Caco-2 (cell line): ENCODE data around the gene GLB1L. TPM values are rescaled to one million over a fixed set of nuclear protein-coding genes. Genes with fewer than 3 reads are reported as not detected.

ENCODE experiments used
- BruUV-seq: library from RNA; stranded (reverse); fragments of 400-500 nt; replicated peaks from 2 replicates; lab custom pipeline; 2021; lab: Mats Ljungman, UMichigan
- CTCF ChIA-PET: fragments of 300-600 bp; sonication (Branson Sonifier 250); formaldehyde crosslinking; loops from one replicate; lab custom pipeline; 2022; ENCODE audit warnings: antibody characterized with exemption; lab: Charles Lee
- POLR2A ChIA-PET: fragments of 300-600 bp; sonication (Branson Sonifier 250); formaldehyde crosslinking; loops from one replicate; lab custom pipeline; 2022; ENCODE audit warnings: antibody characterized with exemption; lab: Charles Lee
- DNase-seq, 2 experiments: peaks; one replicate each; pipeline versions ENCODE4 v3.0.0 to v3.0.0-alpha.2; 2020 to 2022
- H3K27me3 ChIP-seq: replicated peaks from 2 replicates; pipeline ENCODE4 v1.6.0; 2011; ENCODE audit warnings: low read length; ENCODE audit not compliant: control insufficient read depth, insufficient read depth
- H3K36me3 ChIP-seq: 2 replicates; pipeline ENCODE4 v1.5.1; 2011; ENCODE audit warnings: low read length; ENCODE audit not compliant: control insufficient read depth, insufficient read depth
- H3K4me1 ChIP-seq: fragments of 250-450 bp; sonication (Bioruptor Pico); 2 replicates; pipeline ENCODE4 v1.5.1; 2020; ENCODE audit warnings: mild to moderate bottlenecking
- H3K4me3 ChIP-seq: 2 replicates; pipeline ENCODE4 v1.5.1; 2011; ENCODE audit warnings: low read depth, mild to moderate bottlenecking, control low read depth, low read length
- H3K9me3 ChIP-seq: fragments of 250-450 bp; sonication (Bioruptor Pico); 2 replicates; pipeline ENCODE4 v1.5.1; 2020; ENCODE audit warnings: mild to moderate bottlenecking, moderate library complexity
- H3K27ac Mint-ChIP-seq: one replicate; pipeline ENCODE4 v1.8.0; 2022; ENCODE audit warnings: mixed read lengths; ENCODE audit not compliant: unreplicated experiment
- H3K27me3 Mint-ChIP-seq: one replicate; pipeline ENCODE4 v1.8.0; 2022; ENCODE audit warnings: mixed read lengths; ENCODE audit not compliant: insufficient read depth, unreplicated experiment
- H3K36me3 Mint-ChIP-seq: one replicate; pipeline ENCODE4 v1.8.0; 2022; ENCODE audit warnings: mild to moderate bottlenecking, mixed read lengths; ENCODE audit not compliant: insufficient read depth, unreplicated experiment
- H3K4me1 Mint-ChIP-seq: one replicate; pipeline ENCODE4 v1.8.0; 2022; ENCODE audit warnings: low read depth, mixed read lengths; ENCODE audit not compliant: unreplicated experiment
- H3K4me3 Mint-ChIP-seq: one replicate; pipeline ENCODE4 v1.8.0; 2022; ENCODE audit warnings: mild to moderate bottlenecking, moderate library complexity, mixed read lengths; ENCODE audit not compliant: unreplicated experiment
- H3K9me3 Mint-ChIP-seq: one replicate; pipeline ENCODE4 v1.8.0; 2022; ENCODE audit warnings: mixed read lengths; ENCODE audit not compliant: unreplicated experiment
- CTCF ChIP-seq, 2 experiments: fragments of 200-600 bp in 1 of 2; IDR thresholded peaks; 1 replicate in 1 of 2; 2 replicates in 1 of 2; pipeline versions ENCODE4 v1.5.1 to v1.8.0; 2011 to 2022; ENCODE audit warnings: antibody characterized with exemption in 1 of 2, control low read depth in 1 of 2, inconsistent platforms in 1 of 2, low read depth in 1 of 2, low read length in 1 of 2, mild to moderate bottlenecking in 1 of 2, moderate library complexity in 1 of 2; ENCODE audit not compliant: insufficient read depth in 1 of 2, severe bottlenecking in 1 of 2, unreplicated experiment in 1 of 2
- intact Hi-C: fragments of 100-400 bp; cut with micrococcal nuclease; formaldehyde crosslinking; loops from one replicate; pipeline ENCODE4 v1.10.0; 2022; ENCODE audit not compliant: unreplicated experiment
- microRNA-seq: library from miRNA; unstranded; fragments of <30 nt; microRNA quantifications from one replicate; pipeline ENCODE4 v1.2.0, GENCODE V29; 2022
- total RNA-seq: library from RNA; stranded (reverse); gene quantifications from 2 replicates; pipeline ENCODE4 v1.2.3, GENCODE V29; 2022

Gene GLB1L
- total RNA-seq, 1 experiment from 2014 or later, result 3.3 TPM

- peaks cover 1% of the 10 kb centered on the region; the same call in 1 of the 2 replicates for H3K36me3 ChIP-seq
- intact Hi-C loops, result no loop called here
- H3K9me3 Mint-ChIP-seq, result no peaks in the 10 kb centered on the region
- DNase-seq, result no peak
- H3K4me3 ChIP-seq, result no peak overlapping the region
- H3K4me3 Mint-ChIP-seq, result no peak overlapping the region
- H3K27me3 Mint-ChIP-seq, result no peaks in the 10 kb centered on the region
- no peak overlapping the region for H3K27ac Mint-ChIP-seq
- H3K27me3 ChIP-seq, result no peaks in the 10 kb centered on the region
- H3K9me3 ChIP-seq, result no peaks in the 10 kb centered on the region
- no peak for TF ChIP-seq CTCF (IDR thresholded peaks at IDR 0.05; ENCODE audit: insufficient read depth in 1 of 2, low read depth in 1 of 2, low read length in 1 of 2, severe bottlenecking in 1 of 2, unreplicated experiment in 1 of 2)
- H3K4me1 ChIP-seq, result no peaks in the 10 kb centered on the region
- peaks cover 10% of the 10 kb centered on the region for H3K36me3 Mint-ChIP-seq
- BruUV-seq, result no TSS peak
- POLR2A ChIA-PET, result no interaction called here
- CTCF ChIA-PET, result no interaction called here
- H3K4me1 Mint-ChIP-seq, result no peaks in the 10 kb centered on the region
Measured at GRCh38 chr2:219186754-219187456, 58.3 kb downstream of the GLB1L start.

Small RNAs within 50 kb of the gene (microRNA-seq; reads per million reads assigned to microRNA genes)
- not detected for gene MIR153-1

Other genes starting within 250 kb of the GLB1L start
- gene CFAP65, start 203.9 kb downstream of the GLB1L start, total RNA-seq, result 0.34 and 0.77 TPM in 2 replicates
- gene IHH, start 184.5 kb downstream of the GLB1L start, total RNA-seq, result 19.0 and 22.6 TPM in 2 replicates
- gene NHEJ1, start 84.6 kb downstream of the GLB1L start, total RNA-seq, result 28.5 and 29.6 TPM in 2 replicates
- 6.5 and 7.1 TPM in 2 replicates for gene SLC23A3, start 75.4 kb downstream of the GLB1L start, total RNA-seq
- 59.3 and 62.9 TPM in 2 replicates for gene CNPPD1, start 68.5 kb downstream of the GLB1L start, total RNA-seq
- gene RETREG2, start 67.2 kb downstream of the GLB1L start, total RNA-seq, result 59.5 and 62.0 TPM in 2 replicates
- gene ZFAND2B, start 38.7 kb downstream of the GLB1L start, total RNA-seq, result 37.3 and 41.8 TPM in 2 replicates
- gene ABCB6, start 26.5 kb downstream of the GLB1L start, total RNA-seq, result 66.0 and 68.6 TPM in 2 replicates
- 59.6 and 62.9 TPM in 2 replicates for gene ATG9A, start 15.8 kb downstream of the GLB1L start, total RNA-seq
- 50.7 and 51.5 TPM in 2 replicates for gene ANKZF1, start 15.6 kb downstream of the GLB1L start, total RNA-seq
- 26.1 and 26.6 TPM in 2 replicates for gene STK16, start within 50 bp of the GLB1L start, total RNA-seq
- gene TUBA4B, start 7.8 kb upstream of the GLB1L start, total RNA-seq, result not detected in 2 replicates
- 14.9 and 15.6 TPM in 2 replicates for gene TUBA4A, start 8.5 kb upstream of the GLB1L start, total RNA-seq
- 60.6 and 61.2 TPM in 2 replicates for gene DNAJB2, start 33.9 kb upstream of the GLB1L start, total RNA-seq
- gene PTPRN, start 64.0 kb upstream of the GLB1L start, total RNA-seq, result not detected in 2 replicates
- gene RESP18, start 87.3 kb upstream of the GLB1L start, total RNA-seq, result not detected in 2 replicates
- 102 and 103 TPM in 2 replicates for gene DNPEP, start 142.5 kb upstream of the GLB1L start, total RNA-seq
- 0.86 TPM in 1 of 2 replicates, not detected in the other for gene DES, start 172.9 kb upstream of the GLB1L start, total RNA-seq
- gene SPEG, start 189.4 kb upstream of the GLB1L start, total RNA-seq, result 17.2 and 18.6 TPM in 2 replicates